Chondrocyte (in vitro differentiated cells): ENCODE measurements around the gene PPP4R2. TPM values are rescaled to one million over a fixed set of nuclear protein-coding genes. Genes with fewer than 3 reads are reported as not detected.

Experiments
- DNase-seq: peaks from one replicate; pipeline ENCODE4 v3.0.0; 2021; ENCODE audit warnings: mixed read lengths, low spot score
- H3K27ac Mint-ChIP-seq: one replicate; pipeline ENCODE4 v1.8.0; 2021; ENCODE audit warnings: mild to moderate bottlenecking, moderate library complexity, mixed read lengths; ENCODE audit not compliant: unreplicated experiment
- H3K27me3 Mint-ChIP-seq: 2 replicates; pipeline ENCODE4 v1.8.0; 2021; ENCODE audit warnings: low read depth, mixed read lengths
- H3K36me3 Mint-ChIP-seq: 2 replicates; pipeline ENCODE4 v1.8.0; 2021; ENCODE audit warnings: low read depth, mixed read lengths
- H3K4me1 Mint-ChIP-seq: 2 replicates; pipeline ENCODE4 v1.8.0; 2021; ENCODE audit warnings: low read depth, mild to moderate bottlenecking, mixed read lengths
- H3K4me3 Mint-ChIP-seq: one replicate; pipeline ENCODE4 v1.8.0; 2021; ENCODE audit warnings: mild to moderate bottlenecking, moderate library complexity, mixed read lengths; ENCODE audit not compliant: unreplicated experiment
- H3K9me3 Mint-ChIP-seq: 2 replicates; pipeline ENCODE4 v1.8.0; 2021; ENCODE audit warnings: low read depth, mixed read lengths
- total RNA-seq: library from RNA; stranded (reverse); gene quantifications from 3 replicates; pipeline ENCODE4 v1.2.1, GENCODE V29; 2021
- TF ChIP-seq, protein P1 (sequence below): fragments of 200-600 bp; sonication (generic); IDR thresholded peaks from 2 replicates; pipeline ENCODE4 v1.5.0; 2021; ENCODE audit warnings: antibody characterized with exemption, mild to moderate bottlenecking, moderate library complexity

The PPP4R2 gene
- total RNA-seq, 1 donor from 2014 or later = 70.0 TPM

DNA sequence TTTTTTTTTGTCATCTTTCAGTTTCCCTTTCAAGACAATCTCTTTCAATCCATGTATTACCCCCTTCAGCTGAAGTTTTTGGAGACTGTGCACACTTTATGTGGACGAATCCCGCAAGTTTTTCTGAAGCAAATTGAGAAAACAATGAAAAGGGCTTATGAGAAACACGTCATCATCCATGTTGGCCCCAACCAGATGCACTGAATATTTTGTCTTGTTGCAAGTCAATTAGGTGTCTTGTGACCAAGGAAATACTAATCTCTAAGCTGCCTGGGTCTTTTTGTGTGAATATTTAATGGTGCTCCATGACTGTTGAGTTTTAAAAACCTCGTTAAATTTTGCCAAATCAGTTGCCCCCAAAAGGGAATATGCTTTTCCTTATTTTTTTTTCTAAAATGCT lies 21.7 kb upstream of the PPP4R2 start:
- no peaks in the 10 kb centered on the region for H3K27me3 Mint-ChIP-seq

DNA sequence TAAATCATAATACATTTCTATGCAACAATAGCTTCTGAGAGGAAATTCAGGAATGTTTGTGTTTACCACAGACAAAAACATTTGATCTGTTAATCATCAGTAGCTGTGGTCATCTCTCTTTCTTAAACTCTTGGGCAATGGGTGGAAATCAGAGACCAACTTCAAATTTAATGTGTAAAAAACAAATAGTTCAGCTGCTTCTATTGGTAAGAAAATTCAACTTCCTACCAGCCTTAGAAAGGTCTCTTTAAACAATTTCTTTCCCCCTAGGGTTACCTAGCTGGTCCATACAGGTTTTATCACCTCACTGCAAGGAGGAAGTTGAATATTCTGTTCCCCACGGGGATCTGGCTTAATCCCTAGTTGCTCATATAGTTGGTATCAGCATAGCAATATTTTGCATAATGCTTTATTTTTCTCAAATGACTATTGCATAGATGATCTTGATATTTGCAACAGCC lies 20.3 kb upstream of the PPP4R2 start:
- Mint-ChIP-seq H3K36me3 (peaks cover 17% of the 10 kb centered on the region), H3K27me3 (no peaks in the 10 kb centered on the region), H3K4me1 (peaks cover 5% of the 10 kb centered on the region), H3K27ac (no peak overlapping the region), H3K9me3 (no peaks in the 10 kb centered on the region), H3K4me3 (no peak overlapping the region)
- TF ChIP-seq, protein P1, sequence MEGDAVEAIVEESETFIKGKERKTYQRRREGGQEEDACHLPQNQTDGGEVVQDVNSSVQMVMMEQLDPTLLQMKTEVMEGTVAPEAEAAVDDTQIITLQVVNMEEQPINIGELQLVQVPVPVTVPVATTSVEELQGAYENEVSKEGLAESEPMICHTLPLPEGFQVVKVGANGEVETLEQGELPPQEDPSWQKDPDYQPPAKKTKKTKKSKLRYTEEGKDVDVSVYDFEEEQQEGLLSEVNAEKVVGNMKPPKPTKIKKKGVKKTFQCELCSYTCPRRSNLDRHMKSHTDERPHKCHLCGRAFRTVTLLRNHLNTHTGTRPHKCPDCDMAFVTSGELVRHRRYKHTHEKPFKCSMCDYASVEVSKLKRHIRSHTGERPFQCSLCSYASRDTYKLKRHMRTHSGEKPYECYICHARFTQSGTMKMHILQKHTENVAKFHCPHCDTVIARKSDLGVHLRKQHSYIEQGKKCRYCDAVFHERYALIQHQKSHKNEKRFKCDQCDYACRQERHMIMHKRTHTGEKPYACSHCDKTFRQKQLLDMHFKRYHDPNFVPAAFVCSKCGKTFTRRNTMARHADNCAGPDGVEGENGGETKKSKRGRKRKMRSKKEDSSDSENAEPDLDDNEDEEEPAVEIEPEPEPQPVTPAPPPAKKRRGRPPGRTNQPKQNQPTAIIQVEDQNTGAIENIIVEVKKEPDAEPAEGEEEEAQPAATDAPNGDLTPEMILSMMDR = no peak
- DNase-seq = no peak

More for the DNA sequence above, 21.7 kb upstream of the PPP4R2 start:
- Mint-ChIP-seq H3K4me1 (peaks cover 5% of the 10 kb centered on the region), H3K4me3 (no peak overlapping the region), H3K36me3 (peaks cover 20% of the 10 kb centered on the region), H3K27ac (no peak overlapping the region), H3K9me3 (no peaks in the 10 kb centered on the region)
- TF ChIP-seq, protein P1 = no peak
- no peak for DNase-seq

DNA sequence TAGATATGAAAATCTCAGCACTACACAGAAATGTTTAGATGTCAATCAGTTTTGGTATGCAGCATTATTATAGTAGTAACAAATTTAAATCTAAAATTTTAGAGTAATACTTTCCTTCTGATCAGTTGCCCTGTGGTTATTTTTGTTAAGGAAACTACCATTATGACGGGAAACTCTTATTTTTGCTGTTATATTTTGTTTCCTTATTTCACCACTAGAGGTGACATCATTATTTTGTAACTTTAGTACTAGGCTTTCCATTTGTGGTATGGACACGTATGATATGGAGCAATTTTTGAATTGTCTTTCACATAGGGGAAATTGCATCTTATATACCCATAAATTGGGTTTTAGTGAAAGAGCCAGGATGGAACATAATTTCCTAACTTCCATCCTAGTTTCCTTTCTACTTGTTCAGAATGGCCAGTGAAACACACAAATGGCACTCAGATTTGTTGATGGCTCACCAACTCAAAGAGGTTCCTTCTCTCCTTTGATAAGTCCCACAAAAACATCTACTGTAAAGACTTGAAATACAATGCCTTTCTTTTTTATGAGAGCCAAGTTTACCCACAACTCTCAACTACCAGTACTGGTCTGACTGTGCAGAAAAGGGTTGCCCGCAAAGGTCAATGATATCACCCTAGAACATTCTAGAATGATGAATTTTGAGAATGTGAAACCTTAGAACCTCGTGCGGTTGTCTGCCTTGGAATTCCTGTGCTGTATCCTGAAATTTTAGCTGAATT lies 19.4 kb upstream of the PPP4R2 start:
- peaks cover 14% of the 10 kb centered on the region for H3K36me3 Mint-ChIP-seq
- no peak for DNase-seq
- no peaks in the 10 kb centered on the region for H3K9me3 Mint-ChIP-seq
- peaks cover 5% of the 10 kb centered on the region for H3K4me1 Mint-ChIP-seq
- TF ChIP-seq, protein P1 = peak; percentile 64
- H3K4me3 Mint-ChIP-seq = no peak overlapping the region
- H3K27ac Mint-ChIP-seq = no peak overlapping the region
- no peaks in the 10 kb centered on the region for H3K27me3 Mint-ChIP-seq

GRCh38 chr3:72982609-72983366 lies 13.8 kb upstream of the PPP4R2 start:
- no peaks in the 10 kb centered on the region for H3K4me1 Mint-ChIP-seq
- peaks cover 15% of the 10 kb centered on the region for H3K36me3 Mint-ChIP-seq
- no peak overlapping the region for H3K4me3 Mint-ChIP-seq
- TF ChIP-seq, protein P1 = no peak
- H3K27me3 Mint-ChIP-seq = no peaks in the 10 kb centered on the region
- no peak for DNase-seq
- no peak overlapping the region for H3K27ac Mint-ChIP-seq
- peaks cover 3% of the 10 kb centered on the region for H3K9me3 Mint-ChIP-seq

DNA sequence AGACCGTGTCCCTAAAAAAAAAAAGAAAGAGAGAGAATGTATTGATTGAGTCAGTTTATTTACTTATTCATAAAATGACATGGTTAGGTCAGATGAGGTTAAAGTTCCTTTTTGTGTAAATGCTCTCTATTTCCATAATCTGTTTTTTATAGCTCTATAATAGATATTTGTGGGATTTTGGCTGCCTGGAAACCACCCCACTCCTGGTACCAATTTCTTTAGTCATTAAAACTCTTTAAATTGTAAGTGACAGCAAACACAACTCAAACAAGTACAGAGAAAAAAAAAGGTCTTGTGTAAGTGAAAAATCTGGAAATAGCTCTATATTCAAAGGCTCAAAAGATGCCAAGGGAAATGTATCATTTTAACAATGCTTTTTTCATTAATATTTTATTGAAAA lies 11.0 kb upstream of the PPP4R2 start:
- Mint-ChIP-seq H3K4me3 (no peak overlapping the region), H3K27ac (no peak overlapping the region), H3K9me3 (peaks cover 3% of the 10 kb centered on the region), H3K36me3 (peaks cover 11% of the 10 kb centered on the region), H3K27me3 (no peaks in the 10 kb centered on the region), H3K4me1 (no peaks in the 10 kb centered on the region)
- DNase-seq = no peak
- TF ChIP-seq, protein P1 = no peak
